GM19395 (cell line): Measurements from ENCODE around the gene ANOS1.
"Not testable (repeated sequence)": the region's sequence is repeated elsewhere in the genome, so short reads cannot be mapped to it uniquely, and the experiment has no call there.

Source experiments
- ATAC-seq: cut with Tn5 transposase; IDR thresholded peaks from one replicate; pipeline ENCODE4 v1.9.1; 2021; ENCODE audit warnings: mild to moderate bottlenecking, moderate library complexity; ENCODE audit not compliant: unreplicated experiment

Gene ANOS1

GRCh38 chrX:8636497-8636896, 95.4 kb downstream of the ANOS1 start:
- ATAC-seq, result no peak

GRCh38 chrX:8635812-8636211, 96.1 kb downstream of the ANOS1 start:
- ATAC-seq, result no peak

GRCh38 chrX:8632924-8633323, 99.0 kb downstream of the ANOS1 start:
- no peak for ATAC-seq

- no peak for ATAC-seq
Measured at GRCh38 chrX:8629871-8630270, 102.1 kb downstream of the ANOS1 start.

- no peak for ATAC-seq
Measured at GRCh38 chrX:8627796-8628195, 104.1 kb downstream of the ANOS1 start.

- ATAC-seq, result no peak
Measured at GRCh38 chrX:8607326-8607725, 124.6 kb downstream of the ANOS1 start.

GRCh38 chrX:8604131-8604530, 127.8 kb downstream of the ANOS1 start:
- no peak for ATAC-seq

- no peak for ATAC-seq
Measured at GRCh38 chrX:8591501-8591900, 140.4 kb downstream of the ANOS1 start.

- ATAC-seq, result no peak
Measured at GRCh38 chrX:8586953-8587352, 145.0 kb downstream of the ANOS1 start.

GRCh38 chrX:8579602-8580001, 152.3 kb downstream of the ANOS1 start:
- ATAC-seq, result no peak

GRCh38 chrX:8576821-8577220, 155.1 kb downstream of the ANOS1 start:
- no peak for ATAC-seq

GRCh38 chrX:8565729-8566128, 166.2 kb downstream of the ANOS1 start:
- no peak for ATAC-seq

- ATAC-seq, result no peak
Measured at GRCh38 chrX:8548446-8548845, 183.5 kb downstream of the ANOS1 start.

- ATAC-seq, result no peak
Measured at GRCh38 chrX:8546715-8547114, 185.2 kb downstream of the ANOS1 start.

GRCh38 chrX:8520791-8521190, 211.1 kb downstream of the ANOS1 start:
- ATAC-seq, result no peak

GRCh38 chrX:8520178-8520577, 211.8 kb downstream of the ANOS1 start:
- no peak for ATAC-seq

- ATAC-seq, result no peak
Measured at GRCh38 chrX:8504451-8504850, 227.5 kb downstream of the ANOS1 start.

- not testable (repeated sequence) for ATAC-seq
Measured at GRCh38 chrX:8502101-8502500, 229.8 kb downstream of the ANOS1 start.

GRCh38 chrX:8500203-8500602, 231.7 kb downstream of the ANOS1 start:
- ATAC-seq, result no peak

GRCh38 chrX:8495036-8495435, 236.9 kb downstream of the ANOS1 start:
- not testable (repeated sequence) for ATAC-seq

- no peak for ATAC-seq
Measured at GRCh38 chrX:8484360-8484949, 247.5 kb downstream of the ANOS1 start.
